Measurements from ENCODE around the gene PDE11A. TPM values are rescaled to one million over a fixed set of nuclear protein-coding genes. Genes with fewer than 3 reads are reported as not detected.

Gene PDE11A
- total and polyA plus RNA-seq, 2 of the 8 experiments (the other 6 are each of a cell fraction or from before 2014, with no cell fraction given): 0.19 to 0.23 TPM

GRCh38 chr2:177625744-177626650, 446.6 kb downstream of the PDE11A start:
- Histone ChIP-seq H3K79me1 (ENCODE audit: low read depth, low read length) (no peaks in the 10 kb centered on the region), H2AK5ac (ENCODE audit: low read depth, low read length) (no peak overlapping the region), H4K5ac (ENCODE audit: insufficient read length, low read depth, low read length) (no peak overlapping the region), H3K4me3 (ENCODE audit: extremely low read depth in 1 of 4, insufficient read depth in 2 of 4, low read depth in 3 of 4, low read length in 4 of 4) (no peak overlapping the region), H2BK15ac (ENCODE audit: low read length) (no peak overlapping the region), H3K23ac (ENCODE audit: insufficient read length) (no peak overlapping the region), H2BK5ac (ENCODE audit: low read depth, low read length) (no peak overlapping the region), H3K14ac (ENCODE audit: insufficient read length) (no peak overlapping the region), H4K91ac (replicated peaks; ENCODE audit: insufficient read length, low read length) (no peak overlapping the region), H3K4me1 (replicated peaks in 1 of 4; ENCODE audit: control insufficient read depth in 3 of 4, insufficient read depth in 4 of 4, low read length in 3 of 4) (peaks cover 0 to 4% (median 1%) of the 10 kb centered on the region in 4 experiments; a peak in 2 of 7 replicates), H3K27me3 (replicated peaks in 1 of 4; ENCODE audit: control insufficient read depth in 3 of 4, extremely low read depth in 1 of 4, insufficient read depth in 3 of 4, low read length in 3 of 4) (no peaks in the 10 kb centered on the region), H3K56ac (replicated peaks; ENCODE audit: insufficient read length, low read depth, low read length) (no peak overlapping the region), H3K23me2 (ENCODE audit: low read depth, low read length) (no peaks in the 10 kb centered on the region), H3K36me3 (ENCODE audit: control insufficient read depth in 2 of 4, insufficient read depth in 4 of 4, low read length in 3 of 4) (no peaks in the 10 kb centered on the region), H4K20me1 (replicated peaks in 1 of 2; ENCODE audit: control insufficient read depth in 1 of 2, insufficient read depth in 2 of 2, low read length in 2 of 2) (no peaks in the 10 kb centered on the region), H3K27ac (ENCODE audit: low read depth, low read length) (no peak overlapping the region), H3K18ac (ENCODE audit: extremely low read depth, low read length) (no peak overlapping the region), H3K9ac (replicated peaks in 1 of 4; ENCODE audit: extremely low read depth in 1 of 4, low read depth in 3 of 4, low read length in 3 of 4) (no peak overlapping the region), H3K79me2 (ENCODE audit: control insufficient read depth in 1 of 2, insufficient read depth in 2 of 2, low read length in 2 of 2) (no peaks in the 10 kb centered on the region), H3K9me3 (ENCODE audit: insufficient read depth in 2 of 2, low read depth in 1 of 2, low read length in 1 of 2) (no peaks in the 10 kb centered on the region), H3K4me2 (ENCODE audit: insufficient read depth in 1 of 2, low read depth in 2 of 2, low read length in 2 of 2) (peak overlapping the region in 1 of 2 experiments; percentile 13; a peak in 1 of 4 replicates), H2BK20ac (ENCODE audit: low read length) (no peak overlapping the region), H2BK12ac (ENCODE audit: low read depth, low read length) (no peak overlapping the region), H2AFZ (ENCODE audit: low read length) (peak overlapping the region; percentile 84), H2BK120ac (replicated peaks; ENCODE audit: low read depth, low read length) (no peak overlapping the region), H3K4ac (replicated peaks; ENCODE audit: insufficient read length, low read depth, low read length) (no peak overlapping the region), H4K8ac (ENCODE audit: extremely low read depth, insufficient read depth, low read length) (no peak overlapping the region)
- POLR2A ChIA-PET (ENCODE audit: partially characterized antibody): interaction anchor here (0.7 kb wide), 1 partner anchor 9 kb away, joined by 3 read pairs; no protein-coding TSS in a partner anchor
- CTCF ChIA-PET (ENCODE audit: partially characterized antibody): interaction anchor here (0.6 to 2.5 kb wide), 9 partner anchors 9 to 293 kb away, joined by 3 to 7 read pairs (median 3); no protein-coding TSS in a partner anchor
- FAIRE-seq (no peak), DNase-seq (ENCODE audit: low read depth in 1 of 2, low spot score in 2 of 2) (no peak)
- 77% methylated on average over 10 of the region's 10 CpGs; no CpG with 5 or more reads in 1 of the 2 experiments for WGBS, 2 experiments (ENCODE audit: extremely low coverage in 1 of 2, insufficient coverage in 1 of 2, insufficient read length in 1 of 2, insufficient replicate concordance in 2 of 2, low coverage in 1 of 2, low lambda C conversion rate in 2 of 2, missing lambda C conversion rate in 1 of 2)
- 0 out of 2 replicates have a peak, but pooled peaks have one; percentile 19 for TF ChIP-seq MAFK (IDR thresholded peaks at IDR 0.05; ENCODE audit: low read depth, low read length)
- TF ChIP-seq RXRA (IDR thresholded peaks at IDR 0.05; ENCODE audit: insufficient read depth, low read depth, low read length): no peak
- no peak for TF ChIP-seq POU5F1 (IDR thresholded peaks at IDR 0.05; ENCODE audit: low read depth, low read length)
- TF ChIP-seq POLR2A (IDR thresholded peaks at IDR 0.05; ENCODE audit: control extremely low read depth in 1 of 2, low read depth in 2 of 2, low read length in 2 of 2): no peak
- TF ChIP-seq TCF12 (IDR thresholded peaks at IDR 0.05; ENCODE audit: low read depth, low read length): no peak
- TF ChIP-seq HDAC6 (IDR thresholded peaks at IDR 0.05; ENCODE audit: low read depth, low read length): no peak
- TF ChIP-seq JUN (IDR thresholded peaks at IDR 0.05; ENCODE audit: low read depth, low read length): no peak

All from H1 (cell line).